ENCODE results near the gene LRFN5. TPM values are rescaled to one million over a fixed set of nuclear protein-coding genes. Genes with fewer than 3 reads are reported as not detected.
"Not testable (repeated sequence)": the region's sequence is repeated elsewhere in the genome, so short reads cannot be mapped to it uniquely, and the experiment has no call there.

The LRFN5 gene
- 7.3 TPM for total RNA-seq (ENCODE audit: unreplicated experiment)
- long read RNA-seq, partial matches to known transcripts, result 0 of 1 reads
- long read RNA-seq, other reads (novel, unspliced or antisense), result 1 of 1 reads

- H3K4me3 Mint-ChIP-seq (ENCODE audit: unreplicated experiment), result peak within 1 kb of the TSS; percentile 97
- H3K36me3 Mint-ChIP-seq (ENCODE audit: unreplicated experiment), result no peaks in the 10 kb centered on the region
- H3K27me3 Mint-ChIP-seq (ENCODE audit: unreplicated experiment), result peaks cover 23% of the 10 kb centered on the region
- peaks cover 17% of the 10 kb centered on the region for H3K9me3 Mint-ChIP-seq (ENCODE audit: unreplicated experiment)
- peak; percentile 65 for DNase-seq
- TF ChIP-seq CTCF (IDR thresholded peaks at IDR 0.05; ENCODE audit: partially characterized antibody, unreplicated experiment), result no peak
- H3K27ac Mint-ChIP-seq (ENCODE audit: unreplicated experiment), result peak within 1 kb of the TSS; percentile 65
- peaks cover 15% of the 10 kb centered on the region for H3K4me1 Mint-ChIP-seq (ENCODE audit: low read depth, unreplicated experiment)
Observed at GRCh38 chr14:41606532-41607303, at the start of gene LRFN5. TSS of gene LRFN5 (plus strand) at chr14:41606876.

DNA sequence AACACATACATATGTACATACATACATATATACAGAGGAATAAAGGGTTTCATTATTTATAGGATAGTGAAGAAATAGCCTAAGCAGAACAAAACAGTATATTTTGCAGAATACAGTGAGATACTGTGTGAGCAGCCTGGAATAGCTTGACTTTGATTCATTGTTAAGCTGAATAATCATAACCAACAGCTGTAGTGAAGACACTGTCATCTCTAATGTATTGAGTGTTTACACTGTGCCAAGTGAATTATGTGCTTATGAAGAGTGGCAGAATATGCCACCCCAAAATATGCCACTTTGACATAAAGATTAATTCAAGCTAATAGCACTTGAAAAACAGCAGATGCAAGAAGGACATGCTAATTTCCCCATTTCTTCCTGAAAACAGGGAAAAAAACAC lies 48.2 kb upstream of the LRFN5 start:
- Mint-ChIP-seq H3K27ac (ENCODE audit: unreplicated experiment) (no peak overlapping the region), H3K36me3 (ENCODE audit: unreplicated experiment) (no peaks in the 10 kb centered on the region), H3K27me3 (ENCODE audit: unreplicated experiment) (no peaks in the 10 kb centered on the region), H3K4me3 (ENCODE audit: unreplicated experiment) (no peak overlapping the region), H3K4me1 (ENCODE audit: low read depth, unreplicated experiment) (no peaks in the 10 kb centered on the region), H3K9me3 (ENCODE audit: unreplicated experiment) (no peaks in the 10 kb centered on the region)
- DNase-seq, result no peak
- TF ChIP-seq CTCF (IDR thresholded peaks at IDR 0.05; ENCODE audit: partially characterized antibody, unreplicated experiment), result no peak

DNA sequence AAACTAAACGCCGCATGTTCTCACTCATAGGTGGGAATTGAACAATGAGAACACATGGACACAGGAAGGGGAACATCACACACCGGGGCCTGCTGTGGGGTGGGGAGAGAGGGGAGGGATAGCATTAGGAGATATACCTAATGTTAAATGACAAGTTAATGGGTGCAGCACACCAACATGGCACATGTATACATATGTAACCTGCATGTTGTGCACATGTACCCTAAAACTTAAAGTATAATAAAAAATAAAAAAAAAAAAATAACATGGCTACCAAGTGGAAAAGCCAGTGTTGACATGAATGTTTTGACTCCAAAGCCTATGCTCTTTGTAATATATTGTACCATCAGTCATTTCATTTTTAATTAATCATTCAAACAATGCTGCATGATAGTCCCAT lies 39.8 kb upstream of the LRFN5 start:
- not testable (repeated sequence) for DNase-seq; H3K4me1 Mint-ChIP-seq (ENCODE audit: low read depth, unreplicated experiment); H3K4me3 Mint-ChIP-seq (ENCODE audit: unreplicated experiment); H3K27ac Mint-ChIP-seq (ENCODE audit: unreplicated experiment); H3K27me3 Mint-ChIP-seq (ENCODE audit: unreplicated experiment); H3K9me3 Mint-ChIP-seq (ENCODE audit: unreplicated experiment); H3K36me3 Mint-ChIP-seq (ENCODE audit: unreplicated experiment)

GRCh38 chr14:41568979-41569378 lies 37.7 kb upstream of the LRFN5 start:
- no peak for TF ChIP-seq CTCF (IDR thresholded peaks at IDR 0.05; ENCODE audit: partially characterized antibody, unreplicated experiment)
- Mint-ChIP-seq H3K36me3 (ENCODE audit: unreplicated experiment) (no peaks in the 10 kb centered on the region), H3K27me3 (ENCODE audit: unreplicated experiment) (no peaks in the 10 kb centered on the region), H3K9me3 (ENCODE audit: unreplicated experiment) (no peaks in the 10 kb centered on the region), H3K4me1 (ENCODE audit: low read depth, unreplicated experiment) (no peaks in the 10 kb centered on the region), H3K27ac (ENCODE audit: unreplicated experiment) (no peak overlapping the region), H3K4me3 (ENCODE audit: unreplicated experiment) (no peak overlapping the region)
- no peak for DNase-seq

DNA sequence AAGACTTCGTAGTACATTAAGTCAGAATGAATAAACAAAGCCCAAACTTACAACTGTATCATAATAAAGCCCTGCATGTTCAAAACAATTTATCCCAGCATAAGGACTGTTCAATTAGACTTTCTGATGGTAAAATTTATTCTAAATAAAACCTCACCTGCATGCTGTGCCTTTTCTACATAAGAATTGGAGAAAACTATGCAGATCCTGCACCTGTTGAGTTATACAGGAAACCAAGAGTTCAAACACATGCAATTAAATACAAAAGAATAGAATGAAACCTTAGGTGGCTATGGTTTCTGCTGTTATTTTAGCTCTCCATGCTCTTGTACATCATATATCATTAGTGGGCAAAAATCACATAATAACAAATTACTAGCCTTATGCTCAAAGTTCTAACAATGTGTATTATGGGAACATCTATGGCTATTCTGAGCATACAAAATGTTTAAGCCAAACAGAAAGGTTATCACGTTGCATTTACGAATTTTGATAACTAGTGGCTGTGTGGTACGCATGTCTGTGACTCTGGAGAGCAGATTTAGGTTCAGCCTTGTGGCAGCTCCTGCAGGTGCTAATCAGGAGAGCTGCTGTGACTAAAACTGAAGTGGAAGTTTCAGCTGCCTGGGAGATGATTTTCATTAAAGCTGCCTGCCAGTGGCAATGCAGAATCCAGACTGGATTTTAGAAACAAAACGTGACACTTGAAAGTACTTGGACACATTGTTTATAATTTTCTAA lies 36.1 kb upstream of the LRFN5 start:
- Mint-ChIP-seq H3K9me3 (ENCODE audit: unreplicated experiment) (no peaks in the 10 kb centered on the region), H3K4me3 (ENCODE audit: unreplicated experiment) (no peak overlapping the region), H3K27me3 (ENCODE audit: unreplicated experiment) (no peaks in the 10 kb centered on the region), H3K36me3 (ENCODE audit: unreplicated experiment) (no peaks in the 10 kb centered on the region), H3K27ac (ENCODE audit: unreplicated experiment) (no peak overlapping the region), H3K4me1 (ENCODE audit: low read depth, unreplicated experiment) (no peaks in the 10 kb centered on the region)
- DNase-seq, result no peak
- no peak for TF ChIP-seq CTCF (IDR thresholded peaks at IDR 0.05; ENCODE audit: partially characterized antibody, unreplicated experiment)

Data from glutamatergic neuron (in vitro differentiated cells).